H9 (cell line): ENCODE data around the gene ZNF487. TPM values are rescaled to one million over a fixed set of nuclear protein-coding genes. Genes with fewer than 3 reads are reported as not detected.

Experiments used
- DNase-seq: peaks from one replicate; pipeline ENCODE4 v3.0.0-alpha.2; 2017
- H2AFZ ChIP-seq: one replicate; pipeline ENCODE4 v1.6.1; 2013; ENCODE audit warnings: mild to moderate bottlenecking, low read length, control low read depth, moderate library complexity
- H2AK5ac ChIP-seq: 2 replicates; pipeline ENCODE4 v1.6.1; 2013; ENCODE audit warnings: low read length, control low read depth, mixed read lengths; ENCODE audit not compliant: insufficient read length
- H2BK120ac ChIP-seq: one replicate; pipeline ENCODE4 v1.6.1; 2013; ENCODE audit warnings: low read depth, mild to moderate bottlenecking, low read length, control low read depth, inconsistent platforms; ENCODE audit not compliant: poor library complexity, severe bottlenecking
- H2BK12ac ChIP-seq: 2 replicates; pipeline ENCODE4 v1.6.1; 2013; ENCODE audit warnings: low read length, control low read depth, mixed read lengths, low read depth; ENCODE audit not compliant: insufficient read length
- H2BK15ac ChIP-seq: 2 replicates; pipeline ENCODE4 v1.6.1; 2013; ENCODE audit warnings: low read depth, low read length, control low read depth
- H2BK20ac ChIP-seq: one replicate; pipeline ENCODE4 v1.6.1; 2013; ENCODE audit warnings: low read depth, mild to moderate bottlenecking, low read length, control low read depth, inconsistent platforms; ENCODE audit not compliant: poor library complexity, severe bottlenecking
- H2BK5ac ChIP-seq: 2 replicates; pipeline ENCODE4 v1.6.1; 2013; ENCODE audit warnings: low read length, control low read depth, mixed read lengths; ENCODE audit not compliant: insufficient read length
- H3K14ac ChIP-seq: 2 replicates; pipeline ENCODE4 v1.6.1; 2013; ENCODE audit warnings: low read length, control low read depth; ENCODE audit not compliant: insufficient read depth
- H3K18ac ChIP-seq: 2 replicates; pipeline ENCODE4 v1.6.1; 2013; ENCODE audit warnings: low read depth, mild to moderate bottlenecking, mixed read lengths, low read length, control low read depth; ENCODE audit not compliant: insufficient read length
- H3K23ac ChIP-seq: 2 replicates; pipeline ENCODE4 v1.6.1; 2013; ENCODE audit warnings: low read length, control low read depth, mixed read lengths, low read depth; ENCODE audit not compliant: insufficient read length
- H3K23me2 ChIP-seq: 2 replicates; pipeline ENCODE4 v1.6.1; 2013; ENCODE audit warnings: low read depth, mild to moderate bottlenecking, mixed read lengths, low read length, control low read depth; ENCODE audit not compliant: insufficient read length, poor library complexity, severe bottlenecking
- H3K27ac ChIP-seq: 2 replicates; pipeline ENCODE4 v1.5.1; 2013; ENCODE audit warnings: low read length, control low read depth, mixed read lengths, low read depth; ENCODE audit not compliant: insufficient read length
- H3K27me3 ChIP-seq: 2 replicates; pipeline ENCODE4 v1.6.1; 2013; ENCODE audit warnings: low read length, control low read depth, inconsistent platforms; ENCODE audit not compliant: insufficient read depth
- H3K4ac ChIP-seq: 2 replicates; pipeline ENCODE4 v1.6.1; 2013; ENCODE audit warnings: low read depth, mild to moderate bottlenecking, control low read depth, inconsistent platforms, low read length, moderate library complexity
- H3K4me1 ChIP-seq: 2 replicates; pipeline ENCODE4 v1.6.1; 2013; ENCODE audit warnings: low read length, control low read depth, inconsistent platforms; ENCODE audit not compliant: insufficient read depth
- H3K4me2 ChIP-seq: 2 replicates; pipeline ENCODE4 v1.6.1; 2013; ENCODE audit warnings: low read length, control low read depth, mixed read lengths; ENCODE audit not compliant: insufficient read length, insufficient read depth
- H3K56ac ChIP-seq: 2 replicates; pipeline ENCODE4 v1.6.1; 2013; ENCODE audit warnings: low read depth, mild to moderate bottlenecking, mixed read lengths, low read length, control low read depth; ENCODE audit not compliant: insufficient read length
- H3K79me1 ChIP-seq: 2 replicates; pipeline ENCODE4 v1.6.1; 2013; ENCODE audit warnings: low read depth, mild to moderate bottlenecking, moderate library complexity, low read length, control low read depth, inconsistent platforms; ENCODE audit not compliant: insufficient read depth, poor library complexity, severe bottlenecking
- H3K79me2 ChIP-seq: 2 replicates; pipeline ENCODE4 v1.6.1; 2013; ENCODE audit warnings: low read length, control low read depth, inconsistent platforms; ENCODE audit not compliant: insufficient read depth
- H3K9ac ChIP-seq: 2 replicates; pipeline ENCODE4 v1.6.1; 2013; ENCODE audit warnings: low read length, control low read depth, mixed read lengths; ENCODE audit not compliant: insufficient read length; ENCODE audit errors: extremely low read depth
- H3K9me3 ChIP-seq: one replicate; pipeline ENCODE4 v1.6.1; 2013; ENCODE audit warnings: low read depth, low read length, inconsistent platforms; ENCODE audit not compliant: control insufficient read depth
- H3T11ph ChIP-seq: one replicate; pipeline ENCODE4 v1.6.1; 2013; ENCODE audit warnings: mild to moderate bottlenecking, low read length, control low read depth, inconsistent platforms
- H4K20me1 ChIP-seq: one replicate; pipeline ENCODE4 v1.6.1; 2013; ENCODE audit not compliant: control insufficient read depth, insufficient read length, insufficient read depth
- H4K5ac ChIP-seq: 2 replicates; pipeline ENCODE4 v1.6.1; 2013; ENCODE audit warnings: low read depth, mild to moderate bottlenecking, mixed read lengths, low read length, control low read depth; ENCODE audit not compliant: insufficient read length
- H4K8ac ChIP-seq: replicated peaks from 2 replicates; pipeline ENCODE4 v1.6.1; 2013; ENCODE audit warnings: low read length, control low read depth, mixed read lengths, low read depth; ENCODE audit not compliant: insufficient read length
- H4K91ac ChIP-seq: 2 replicates; pipeline ENCODE4 v1.6.1; 2013; ENCODE audit warnings: low read depth, mild to moderate bottlenecking, moderate library complexity, mixed read lengths, low read length, control low read depth; ENCODE audit not compliant: insufficient read length
- H3K27ac Mint-ChIP-seq, 3 experiments: 2 replicates in 2 of 3; 3 replicates in 1 of 3; pipeline ENCODE4 v1.8.0; 2020 to 2021; ENCODE audit warnings: mixed read lengths in 3 of 3, mild to moderate bottlenecking in 1 of 3, moderate library complexity in 1 of 3
- H3K27me3 Mint-ChIP-seq: 2 replicates; pipeline ENCODE4 v1.8.0; 2021; ENCODE audit warnings: low read depth, mild to moderate bottlenecking, moderate library complexity, mixed read lengths
- H3K36me3 Mint-ChIP-seq, 3 experiments: 2 replicates in 2 of 3; 3 replicates in 1 of 3; pipeline ENCODE4 v1.8.0; 2020 to 2021; ENCODE audit warnings: low read depth in 3 of 3, mixed read lengths in 3 of 3; ENCODE audit not compliant: insufficient read depth in 1 of 3
- H3K4me1 Mint-ChIP-seq, 2 experiments: 2 replicates each; pipeline ENCODE4 v1.8.0; 2020; ENCODE audit warnings: mixed read lengths in 2 of 2
- H3K4me3 Mint-ChIP-seq, 2 experiments: 2 replicates in 1 of 2; 3 replicates in 1 of 2; pipeline ENCODE4 v1.8.0; 2020 to 2021; ENCODE audit warnings: mild to moderate bottlenecking in 2 of 2, mixed read lengths in 2 of 2, moderate library complexity in 1 of 2
- H3K9me3 Mint-ChIP-seq, 2 experiments: 2 replicates in 1 of 2; 3 replicates in 1 of 2; pipeline ENCODE4 v1.8.0; 2020; ENCODE audit warnings: mild to moderate bottlenecking in 2 of 2, mixed read lengths in 2 of 2, moderate library complexity in 1 of 2
- CTCF ChIP-seq: fragments of 200-600 bp; sonication (generic); conservative IDR thresholded peaks from 3 replicates; pipeline ENCODE4 v1.8.0; 2021; ENCODE audit warnings: antibody characterized with exemption, mild to moderate bottlenecking
- WGBS: extraction: QIAGEN DNeasy Blood & Tissue Kit; methylation state at CpG from one replicate; pipeline ENCODE4 v1.1.7; 2013; ENCODE audit warnings: missing lambda C conversion rate, low lambda C conversion rate, mixed read lengths; ENCODE audit not compliant: insufficient read length; ENCODE audit errors: extremely low coverage; 5-methylcytosine and 5-hydroxymethylcytosine counted together
- total RNA-seq: library from RNA; stranded (reverse); gene quantifications from 2 replicates; pipeline ENCODE4 v1.2.1, GENCODE V29; 2021

Gene ZNF487
- total RNA-seq, 1 experiment from 2014 or later: 1.4 TPM

GRCh38 chr10:43440463-43441134, 3.7 kb downstream of the ZNF487 start:
- Mint-ChIP-seq H3K27me3 (peaks cover 2% of the 10 kb centered on the region; the same call in 1 of the 2 replicates), H3K27ac (no peak overlapping the region), H3K4me1 (peaks cover 6 to 12% of the 10 kb centered on the region in 2 experiments; a peak in 3 of 4 replicates), H3K9me3 (peaks cover 4 to 10% of the 10 kb centered on the region in 2 experiments), H3K4me3 (no peak overlapping the region), H3K36me3 (peaks cover 3 to 9% (median 8%) of the 10 kb centered on the region in 3 experiments; a peak in 5 of 7 replicates)
- Histone ChIP-seq H3K79me2 (no peaks in the 10 kb centered on the region), H4K20me1 (no peaks in the 10 kb centered on the region), H3K4ac (no peak overlapping the region), H3K18ac (no peak overlapping the region), H4K8ac (no peak overlapping the region), H3K4me2 (no peak overlapping the region), H3K56ac (no peak overlapping the region), H3K23ac (no peak overlapping the region), H2BK15ac (no peak overlapping the region), H4K91ac (no peak overlapping the region), H2AFZ (no peak overlapping the region), H2BK12ac (no peak overlapping the region), H3K27me3 (no peaks in the 10 kb centered on the region), H2BK20ac (no peak overlapping the region), H2BK5ac (no peak overlapping the region), H3K9ac (no peak overlapping the region), H3K4me1 (no peaks in the 10 kb centered on the region), H3K27ac (no peak overlapping the region), H3K9me3 (no peaks in the 10 kb centered on the region), H2AK5ac (no peak overlapping the region), H3T11ph (no peak overlapping the region), H2BK120ac (no peak overlapping the region), H3K23me2 (peaks cover 10% of the 10 kb centered on the region), H4K5ac (no peak overlapping the region), H3K14ac (no peak overlapping the region), H3K79me1 (no peaks in the 10 kb centered on the region)
- no peak for DNase-seq
- no peak for TF ChIP-seq CTCF
- WGBS: no CpG with 5 or more reads among the region's 5 CpGs
